GM18526 (cell line): Measurements from ENCODE around the gene PELO.

Source experiments
- POLR2A ChIP-seq: IDR thresholded peaks from 3 replicates; pipeline ENCODE4 v1.6.1; 2011; ENCODE audit not compliant: insufficient read length; ENCODE audit errors: extremely low read depth

PELO gene

DNA sequence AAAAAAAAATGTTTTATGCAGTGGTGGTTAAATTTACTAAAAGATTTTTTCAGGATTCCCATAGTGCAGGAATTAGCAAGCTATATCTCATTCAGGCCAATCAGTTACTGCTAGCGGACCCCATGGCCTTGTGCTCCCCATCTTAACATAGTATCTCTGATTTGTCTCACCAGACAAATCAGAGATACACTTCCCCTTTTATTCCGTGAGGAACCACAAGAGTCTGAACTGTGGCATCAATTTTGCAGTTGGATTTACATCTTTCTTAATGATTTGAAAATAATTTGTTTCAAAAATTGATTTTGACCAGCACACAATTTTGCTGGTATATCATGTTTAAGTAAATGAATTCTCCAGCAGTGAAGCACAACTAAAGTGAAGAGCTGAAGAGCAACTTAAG lies 17.9 kb downstream of the PELO start:
- TF ChIP-seq POLR2A, result no peak

DNA sequence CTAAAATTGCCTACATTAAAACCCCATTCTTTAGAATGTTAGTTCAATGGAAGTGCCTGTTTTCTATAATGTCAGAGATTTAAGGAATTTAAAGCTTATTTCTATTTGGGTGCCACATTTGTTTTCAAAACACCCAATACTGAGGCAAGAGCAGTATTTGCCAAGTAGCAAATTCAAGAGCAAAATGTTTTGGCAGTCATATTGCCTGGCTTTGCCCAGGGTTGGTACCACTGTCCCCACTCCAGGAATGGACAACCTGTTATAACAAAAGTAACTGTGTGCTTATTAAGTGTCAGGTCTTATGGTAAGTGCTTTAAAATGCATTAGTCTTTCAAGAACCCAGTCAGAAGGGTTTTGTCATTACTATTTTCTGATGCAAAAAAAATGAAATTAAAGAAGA lies 19.3 kb downstream of the PELO start:
- TF ChIP-seq POLR2A, result no peak

DNA sequence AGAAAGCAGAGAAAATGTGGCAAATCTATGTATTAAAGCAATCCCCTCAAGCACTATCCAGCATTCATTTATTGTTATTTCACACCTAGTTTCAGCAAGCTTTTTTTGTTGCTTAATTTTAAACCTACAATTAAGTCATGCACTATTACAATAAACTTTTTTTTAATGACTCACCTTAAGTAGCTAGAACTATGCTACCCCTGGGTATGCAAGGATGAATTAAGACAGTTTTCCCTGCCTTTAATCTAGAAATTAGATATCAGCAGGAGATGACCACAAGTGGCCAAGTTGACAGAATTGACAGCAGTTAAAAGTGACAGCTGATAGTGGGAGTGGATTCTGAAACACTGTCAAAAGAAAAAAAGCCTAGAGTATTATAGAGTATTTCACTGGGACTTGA lies 20.0 kb downstream of the PELO start:
- no peak for TF ChIP-seq POLR2A

DNA sequence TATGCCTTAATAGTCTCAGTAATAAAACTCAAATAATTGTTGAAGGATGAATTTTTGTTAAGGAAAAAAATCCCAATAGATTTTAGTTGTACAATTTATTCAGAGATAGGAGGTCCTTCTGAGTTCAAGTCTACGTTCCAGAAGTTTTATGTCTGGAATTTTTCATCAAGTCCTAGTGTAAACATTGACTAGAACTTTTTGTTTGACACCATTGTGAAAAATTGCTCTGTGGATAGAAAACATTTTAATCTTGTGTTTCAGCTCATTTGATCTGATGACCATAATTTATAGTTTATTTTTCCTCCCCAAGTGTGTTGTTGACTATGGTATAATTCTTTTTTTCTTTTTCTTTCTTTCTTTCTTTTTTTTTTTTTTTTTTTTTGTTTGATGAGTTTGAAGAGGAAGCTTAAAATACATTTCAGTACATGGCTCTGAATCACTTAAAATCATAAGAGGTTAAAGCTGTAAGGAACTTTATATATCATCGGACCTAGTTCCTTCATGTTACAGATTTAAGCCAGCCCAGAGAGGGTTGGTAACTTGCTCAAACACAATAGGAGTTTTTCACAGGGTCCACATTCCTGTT lies 20.7 kb downstream of the PELO start:
- no peak for TF ChIP-seq POLR2A

DNA sequence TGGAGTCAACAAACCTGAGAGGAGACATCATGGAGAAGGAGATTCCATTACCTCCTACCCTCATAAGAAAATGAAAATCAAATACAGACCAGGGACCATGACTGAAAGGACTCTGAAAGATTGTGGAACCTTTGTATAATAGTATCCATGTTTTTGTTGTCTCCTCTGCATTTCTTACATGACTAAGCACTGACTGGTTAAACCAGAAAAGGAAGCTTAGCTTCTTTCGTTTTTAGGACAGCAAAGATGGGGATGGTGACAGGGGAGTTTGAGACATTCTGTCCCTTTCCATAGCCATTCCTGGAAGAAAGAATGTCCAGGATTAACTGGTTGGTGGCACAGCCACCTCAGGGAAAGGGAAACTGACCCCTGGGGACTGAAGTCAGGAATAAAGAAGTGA lies 22.2 kb downstream of the PELO start:
- TF ChIP-seq POLR2A, result no peak

DNA sequence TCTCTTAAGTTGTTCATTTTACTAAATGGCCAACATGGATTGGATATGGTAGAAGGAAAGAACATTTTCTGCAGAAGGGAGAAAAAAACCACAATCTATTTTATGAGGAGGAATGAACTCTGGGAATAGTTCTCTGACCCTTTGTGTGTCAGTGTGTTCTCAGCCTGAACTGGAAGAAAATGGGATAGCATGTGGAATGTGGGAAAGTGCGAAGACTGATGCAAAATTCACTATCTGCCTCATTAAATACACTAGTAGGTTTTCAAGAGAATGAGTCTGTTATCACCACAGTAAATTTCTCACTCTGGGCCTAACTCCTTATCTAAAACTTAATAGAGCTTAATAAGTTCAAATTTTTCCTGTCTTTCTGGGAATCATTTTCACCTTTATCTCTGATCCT lies 22.7 kb downstream of the PELO start:
- TF ChIP-seq POLR2A, result no peak

DNA sequence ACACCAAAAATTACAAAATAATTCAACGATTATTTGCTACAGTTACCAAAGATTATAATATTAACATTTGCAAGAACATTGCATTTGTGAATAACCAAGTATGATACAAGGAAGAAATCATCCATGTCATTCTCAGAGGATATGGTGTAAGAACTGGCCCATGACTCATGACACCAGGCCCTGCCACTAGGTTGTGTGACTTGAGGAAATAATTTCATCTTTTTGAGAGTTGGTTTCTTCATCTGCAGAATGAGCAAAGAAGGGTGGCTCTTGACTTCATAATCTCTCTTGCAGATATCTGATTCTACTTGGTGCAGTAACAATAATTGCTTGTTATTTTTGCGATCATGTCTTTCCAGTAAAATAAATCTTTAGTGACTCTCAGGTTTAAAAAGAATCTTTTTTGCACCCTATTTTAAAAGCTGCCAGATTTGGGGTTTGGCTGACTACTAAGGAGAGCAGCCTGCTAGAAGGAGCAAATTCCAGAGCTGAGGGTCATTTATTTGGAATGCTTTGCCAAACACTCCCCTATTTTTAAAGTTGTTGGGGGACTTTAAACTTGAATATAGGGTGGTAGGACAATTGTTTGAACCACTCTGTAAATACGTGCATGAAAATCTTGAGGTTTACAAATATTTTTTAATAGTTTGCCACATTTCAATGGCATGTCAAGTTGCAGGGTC lies 23.5 kb downstream of the PELO start:
- no peak for TF ChIP-seq POLR2A

DNA sequence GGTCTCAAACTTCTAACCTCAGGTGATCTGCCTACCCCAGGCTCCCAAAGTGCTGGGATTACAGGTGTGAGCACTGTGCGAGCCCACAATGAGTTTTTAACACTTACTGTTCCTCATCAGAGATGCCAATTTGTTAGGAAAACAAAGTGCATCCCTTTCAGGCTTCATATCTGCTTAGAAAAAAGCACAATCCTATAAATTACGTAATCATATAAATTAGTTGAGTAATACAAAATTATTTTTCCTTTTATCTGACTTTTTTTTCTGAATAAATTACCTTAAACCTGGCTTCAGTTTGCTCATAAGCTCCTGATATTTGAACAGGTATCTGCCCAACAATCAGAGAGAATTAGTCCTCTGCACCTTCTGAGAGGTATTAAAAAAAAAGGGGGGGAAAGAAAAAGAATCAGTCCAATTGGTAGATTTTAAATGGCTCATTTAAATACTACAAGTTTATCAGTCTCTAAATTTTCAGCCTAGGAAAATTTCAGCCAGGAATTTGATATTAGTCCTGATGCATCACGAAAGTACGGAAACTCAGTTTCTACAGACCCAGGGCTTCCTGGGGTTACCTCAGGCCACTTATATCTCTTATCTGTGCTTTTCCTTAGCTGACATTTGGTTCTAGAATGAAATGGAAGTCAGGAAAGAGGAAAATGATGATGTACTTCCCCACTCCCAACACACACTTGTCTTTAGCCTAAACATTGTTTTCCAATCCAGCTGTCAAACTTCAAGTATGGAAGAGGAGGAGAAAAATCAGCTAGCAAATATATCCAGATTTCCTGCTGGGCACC lies 26.8 kb downstream of the PELO start:
- TF ChIP-seq POLR2A, result no peak

DNA sequence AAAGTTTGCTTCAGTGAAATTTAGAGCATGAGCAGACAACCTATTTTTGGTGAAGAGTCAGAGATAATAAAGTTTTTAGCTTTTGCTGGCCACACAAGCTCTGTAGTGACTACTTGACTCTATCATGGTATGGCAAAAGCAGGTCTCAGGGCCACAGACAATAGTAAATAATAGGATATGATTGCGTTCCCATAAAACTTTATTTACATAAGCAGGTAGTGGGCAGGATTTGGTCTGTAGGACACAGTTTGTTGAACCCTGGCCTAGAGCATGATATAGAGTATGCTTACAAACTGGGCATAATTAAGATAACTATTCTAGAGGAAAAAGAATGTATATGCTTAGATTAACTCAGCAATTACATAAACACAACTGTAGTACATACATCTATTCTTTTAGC lies 30.1 kb downstream of the PELO start:
- TF ChIP-seq POLR2A, result no peak

DNA sequence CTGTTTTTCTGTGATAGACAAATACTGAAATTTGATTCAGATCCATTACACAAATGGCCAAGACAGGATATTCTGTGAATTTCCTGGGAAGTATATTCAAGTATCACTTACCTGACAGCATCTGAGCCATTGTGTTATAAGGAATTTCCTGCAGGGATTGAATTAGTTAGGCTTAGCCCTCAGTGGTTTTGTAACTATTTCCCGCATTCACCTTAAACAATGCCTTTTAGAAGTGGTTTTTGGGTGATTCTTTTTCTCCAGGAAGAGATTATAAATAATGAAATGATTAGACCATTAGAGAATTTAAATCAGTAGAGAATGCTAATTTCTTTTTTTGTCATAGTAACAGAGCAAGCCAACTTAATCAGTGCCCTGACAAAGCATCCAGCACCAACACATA lies 30.6 kb downstream of the PELO start:
- TF ChIP-seq POLR2A, result no peak

DNA sequence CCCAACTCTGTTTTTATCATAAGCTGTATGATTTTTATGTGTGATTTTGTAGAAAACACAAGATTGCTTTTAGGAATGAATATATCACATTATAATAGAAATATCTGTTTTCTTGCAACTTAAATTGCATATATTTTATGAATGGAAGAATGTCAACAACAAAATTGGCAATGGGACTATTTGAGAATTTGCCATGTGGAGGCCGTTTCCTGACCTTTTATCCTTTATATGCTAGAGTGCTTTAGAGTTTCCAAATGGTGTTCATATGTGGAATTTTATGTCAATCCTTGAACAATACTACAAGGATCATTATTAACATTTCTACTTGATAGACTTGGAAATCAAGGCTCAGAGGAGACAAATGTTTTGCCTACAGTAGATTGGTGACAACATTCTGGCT lies 34.2 kb downstream of the PELO start:
- no peak for TF ChIP-seq POLR2A

DNA sequence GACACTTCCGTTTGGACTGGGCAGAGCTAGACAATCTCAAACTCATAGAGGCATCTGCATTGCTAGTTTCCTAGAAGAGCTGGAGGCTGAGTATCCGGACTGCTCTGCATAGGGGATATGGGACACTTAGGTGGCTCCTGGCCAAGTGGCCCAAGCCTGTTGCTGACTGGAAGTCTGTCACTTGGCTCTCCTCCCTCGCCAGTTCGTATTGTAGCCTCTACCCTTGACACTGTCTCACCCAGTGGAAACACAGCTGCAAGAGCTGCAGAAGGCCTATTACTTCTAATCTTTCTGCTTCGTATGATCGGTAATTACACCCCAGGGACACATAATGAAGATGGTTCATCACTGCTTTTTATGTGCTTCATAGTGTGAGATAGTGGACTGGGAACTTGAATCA lies 34.7 kb downstream of the PELO start:
- no peak for TF ChIP-seq POLR2A

DNA sequence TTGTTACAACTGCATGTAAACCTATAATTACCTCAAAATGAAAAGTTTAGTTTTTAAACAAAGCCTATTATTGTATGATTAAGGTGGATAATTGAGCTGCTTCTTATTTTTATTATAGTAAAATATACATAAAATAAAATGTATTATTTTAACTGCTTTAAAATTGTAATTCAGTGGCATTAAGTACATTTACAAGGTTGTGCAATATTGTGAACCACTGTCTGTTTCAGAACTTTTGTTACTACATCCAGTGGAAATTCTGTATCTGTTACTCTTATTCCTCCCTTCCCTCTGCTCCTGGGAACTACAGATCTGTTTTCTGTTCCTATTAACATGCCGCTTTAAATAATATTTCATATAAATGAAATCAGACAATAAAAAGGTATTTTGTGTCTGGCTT lies 37.1 kb downstream of the PELO start:
- TF ChIP-seq POLR2A, result no peak

DNA sequence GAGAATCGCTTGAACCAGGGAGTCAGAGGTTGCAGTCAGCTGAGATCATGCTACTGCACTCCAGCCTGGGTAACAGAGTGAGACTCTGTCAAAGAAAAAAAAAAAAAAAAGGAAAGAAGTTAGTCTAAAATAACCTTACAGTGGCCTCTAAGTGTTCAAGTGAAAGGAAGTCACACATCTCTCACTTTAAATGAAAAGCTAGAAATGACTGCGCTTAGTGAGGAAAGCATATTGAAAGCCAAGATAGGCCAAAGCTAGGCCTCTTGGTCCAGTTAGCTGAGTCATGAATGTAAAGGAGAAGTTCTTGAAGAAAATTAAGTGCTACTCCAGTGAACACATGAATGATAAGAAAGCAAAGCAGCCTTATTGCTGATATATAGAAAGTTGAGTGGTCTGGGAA lies 38.1 kb downstream of the PELO start:
- TF ChIP-seq POLR2A, result no peak

DNA sequence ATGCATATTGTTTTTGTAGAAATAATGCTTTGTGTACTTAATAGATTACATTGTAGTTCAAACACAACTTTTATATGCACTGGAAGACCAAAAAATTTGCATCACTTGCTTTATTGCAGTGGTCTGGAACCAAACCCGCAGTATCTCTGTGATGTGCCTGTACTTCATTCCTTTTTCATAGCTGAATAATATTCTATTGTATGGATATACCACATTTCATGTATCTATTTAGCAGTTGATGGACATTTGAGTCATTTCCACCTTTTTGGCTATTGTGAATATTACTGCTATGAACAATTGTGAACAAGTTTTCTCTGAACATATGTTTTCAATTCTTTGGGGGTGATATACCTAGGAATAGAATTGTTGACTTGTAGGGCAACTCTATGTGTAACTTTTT lies 40.1 kb downstream of the PELO start:
- TF ChIP-seq POLR2A, result no peak

DNA sequence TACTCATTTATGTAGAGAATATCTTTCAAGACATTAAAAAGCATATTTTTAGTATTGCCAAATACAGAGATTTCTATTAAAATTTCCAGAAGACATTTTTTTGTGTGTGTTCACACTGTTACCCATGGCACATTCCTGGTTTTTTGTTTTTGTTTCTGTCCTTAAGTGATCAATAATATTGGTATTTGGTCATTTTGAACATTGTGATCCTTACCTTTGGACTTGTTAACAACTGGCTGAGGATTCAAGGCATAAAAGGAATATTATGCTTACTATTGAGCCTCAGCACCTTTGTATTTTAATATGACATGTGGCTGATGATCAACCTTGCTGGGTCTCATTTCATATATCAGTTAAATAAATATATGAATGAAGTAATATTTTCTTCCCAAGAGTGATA lies 41.9 kb downstream of the PELO start:
- no peak for TF ChIP-seq POLR2A
